Measurements from ENCODE around the gene ZNRF3.
A peak's percentile ranks its signal among the peaks of the same experiment; 100 is the strongest.

ZNRF3 gene

GRCh38 chr22:29006346-29006745, 123.0 kb downstream of the ZNRF3 start:
- H4K12ac ChIP-seq (ENCODE audit: low read depth, low read length) = no peak overlapping the region
- no peak overlapping the region for H3K4me3 ChIP-seq (ENCODE audit: low read depth, low read length)
- no peak overlapping the region for H2AK5ac ChIP-seq (ENCODE audit: low read length)
- peaks cover 11% of the 10 kb centered on the region for H3K79me1 ChIP-seq (ENCODE audit: low read length)
- H3K4ac ChIP-seq (ENCODE audit: low read depth, low read length) = no peak overlapping the region
- no peak for DNase-seq
- no peak overlapping the region for H3K4me2 ChIP-seq (ENCODE audit: low read length)
- H3K18ac ChIP-seq (ENCODE audit: low read length) = peak overlapping the region; percentile 21
- H4K91ac ChIP-seq (ENCODE audit: low read depth, low read length) = no peak overlapping the region
- no peak overlapping the region for H3K9ac ChIP-seq (ENCODE audit: low read length)
- H3K23ac ChIP-seq (ENCODE audit: low read length) = no peak overlapping the region
- H2BK12ac ChIP-seq (ENCODE audit: low read length) = no peak overlapping the region
- no peak overlapping the region for H4K8ac ChIP-seq (ENCODE audit: low read depth, low read length)
- no peaks in the 10 kb centered on the region for H3K79me2 ChIP-seq (ENCODE audit: control insufficient read depth, insufficient read depth, low read length, poor library complexity)
- no peak overlapping the region for H2BK120ac ChIP-seq (ENCODE audit: insufficient read depth, low read length, poor library complexity)
- no peaks in the 10 kb centered on the region for H3K36me3 ChIP-seq (ENCODE audit: control insufficient read depth in 1 of 2, insufficient read depth in 2 of 2, low read length in 2 of 2)
- H3K4me1 ChIP-seq (ENCODE audit: control insufficient read depth in 1 of 2, insufficient read depth in 2 of 2, low read length in 2 of 2) = peaks cover 16 to 19% of the 10 kb centered on the region in 2 experiments
- WGBS (ENCODE audit: extremely low coverage, insufficient coverage, insufficient read length) = no CpG with 5 or more reads among the region's 8 CpGs
- no peak overlapping the region for H3K14ac ChIP-seq (ENCODE audit: low read length)
- H3K27me3 ChIP-seq (ENCODE audit: insufficient read depth, low read length) = no peaks in the 10 kb centered on the region
- H3K9me3 ChIP-seq (ENCODE audit: insufficient read depth, low read depth, low read length) = no peaks in the 10 kb centered on the region
- no peak overlapping the region for H2AFZ ChIP-seq (ENCODE audit: insufficient read depth, low read length, poor library complexity)
- H3K27ac ChIP-seq (ENCODE audit: low read depth, low read length) = no peak overlapping the region
- no peak overlapping the region for H2BK5ac ChIP-seq (ENCODE audit: low read depth, low read length, poor library complexity)

GRCh38 chr22:29009148-29009547, 125.8 kb downstream of the ZNRF3 start:
- Histone ChIP-seq H3K23ac (ENCODE audit: low read length) (no peak overlapping the region), H3K4me3 (ENCODE audit: low read depth, low read length) (no peak overlapping the region), H3K79me2 (ENCODE audit: control insufficient read depth, insufficient read depth, low read length, poor library complexity) (no peaks in the 10 kb centered on the region), H3K27me3 (ENCODE audit: insufficient read depth, low read length) (no peaks in the 10 kb centered on the region), H3K9ac (ENCODE audit: low read length) (no peak overlapping the region), H3K4me2 (ENCODE audit: low read length) (no peak overlapping the region), H2AFZ (ENCODE audit: insufficient read depth, low read length, poor library complexity) (no peak overlapping the region), H3K79me1 (ENCODE audit: low read length) (peaks cover 6% of the 10 kb centered on the region), H4K8ac (ENCODE audit: low read depth, low read length) (no peak overlapping the region), H3K27ac (ENCODE audit: low read depth, low read length) (no peak overlapping the region), H3K4me1 (ENCODE audit: control insufficient read depth in 1 of 2, insufficient read depth in 2 of 2, low read length in 2 of 2) (peaks cover 7 to 13% of the 10 kb centered on the region in 2 experiments), H2AK5ac (ENCODE audit: low read length) (no peak overlapping the region), H4K91ac (ENCODE audit: low read depth, low read length) (no peak overlapping the region), H2BK5ac (ENCODE audit: low read depth, low read length, poor library complexity) (no peak overlapping the region), H3K14ac (ENCODE audit: low read length) (no peak overlapping the region), H4K12ac (ENCODE audit: low read depth, low read length) (no peak overlapping the region), H3K18ac (ENCODE audit: low read length) (no peak overlapping the region), H3K4ac (ENCODE audit: low read depth, low read length) (no peak overlapping the region), H2BK120ac (ENCODE audit: insufficient read depth, low read length, poor library complexity) (no peak overlapping the region), H2BK12ac (ENCODE audit: low read length) (no peak overlapping the region), H3K9me3 (ENCODE audit: insufficient read depth, low read depth, low read length) (no peaks in the 10 kb centered on the region), H3K36me3 (ENCODE audit: control insufficient read depth in 1 of 2, insufficient read depth in 2 of 2, low read length in 2 of 2) (peaks cover 0 to 2% of the 10 kb centered on the region in 2 experiments)
- no peak for DNase-seq
- no CpG with 5 or more reads among the region's 5 CpGs for WGBS (ENCODE audit: extremely low coverage, insufficient coverage, insufficient read length)

GRCh38 chr22:29011240-29012100, 128.1 kb downstream of the ZNRF3 start:
- no peak overlapping the region for H2BK5ac ChIP-seq (ENCODE audit: low read depth, low read length, poor library complexity)
- no CpG with 5 or more reads among the region's 14 CpGs for WGBS (ENCODE audit: extremely low coverage, insufficient coverage, insufficient read length)

DNA sequence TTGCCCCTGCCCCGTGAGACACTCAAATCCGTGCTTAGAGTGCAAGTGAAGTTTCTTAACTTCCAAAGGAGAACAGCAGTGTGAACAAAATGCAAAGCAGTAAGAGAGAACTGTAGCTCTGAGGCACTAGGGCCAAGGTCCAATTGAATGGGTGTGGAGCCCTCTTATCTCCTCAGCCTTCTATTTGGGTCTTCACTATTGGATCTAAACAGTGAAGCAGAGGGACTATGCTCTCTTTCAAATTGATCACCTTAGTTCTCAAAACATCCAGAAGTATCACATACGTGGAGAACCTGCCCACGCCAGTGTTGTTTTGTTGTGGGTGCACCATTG, 128.7 kb downstream of the ZNRF3 start:
- Histone ChIP-seq H2AFZ (ENCODE audit: insufficient read depth, low read length, poor library complexity) (no peak overlapping the region), H3K36me3 (ENCODE audit: control insufficient read depth in 1 of 2, insufficient read depth in 2 of 2, low read length in 2 of 2) (peaks cover 0 to 2% of the 10 kb centered on the region in 2 experiments), H3K9ac (ENCODE audit: low read length) (no peak overlapping the region), H3K23ac (ENCODE audit: low read length) (no peak overlapping the region), H4K12ac (ENCODE audit: low read depth, low read length) (no peak overlapping the region), H4K91ac (ENCODE audit: low read depth, low read length) (no peak overlapping the region), H3K79me2 (ENCODE audit: control insufficient read depth, insufficient read depth, low read length, poor library complexity) (no peaks in the 10 kb centered on the region), H3K27me3 (ENCODE audit: insufficient read depth, low read length) (no peaks in the 10 kb centered on the region), H3K4ac (ENCODE audit: low read depth, low read length) (no peak overlapping the region), H3K4me1 (ENCODE audit: control insufficient read depth in 1 of 2, insufficient read depth in 2 of 2, low read length in 2 of 2) (no peaks in the 10 kb centered on the region), H3K18ac (ENCODE audit: low read length) (no peak overlapping the region), H2BK5ac (ENCODE audit: low read depth, low read length, poor library complexity) (no peak overlapping the region), H3K14ac (ENCODE audit: low read length) (no peak overlapping the region), H3K4me3 (ENCODE audit: low read depth, low read length) (no peak overlapping the region), H4K8ac (ENCODE audit: low read depth, low read length) (no peak overlapping the region), H3K9me3 (ENCODE audit: insufficient read depth, low read depth, low read length) (peaks cover 1% of the 10 kb centered on the region), H3K79me1 (ENCODE audit: low read length) (no peaks in the 10 kb centered on the region), H2BK120ac (ENCODE audit: insufficient read depth, low read length, poor library complexity) (no peak overlapping the region), H3K4me2 (ENCODE audit: low read length) (no peak overlapping the region), H3K27ac (ENCODE audit: low read depth, low read length) (no peak overlapping the region), H2AK5ac (ENCODE audit: low read length) (no peak overlapping the region), H2BK12ac (ENCODE audit: low read length) (no peak overlapping the region)
- no CpG with 5 or more reads among the region's 4 CpGs for WGBS (ENCODE audit: extremely low coverage, insufficient coverage, insufficient read length)
- no peak for DNase-seq

More at GRCh38 chr22:29011240-29012100, 128.1 kb downstream of the ZNRF3 start:
- Histone ChIP-seq H3K27me3 (ENCODE audit: insufficient read depth, low read length) (no peaks in the 10 kb centered on the region), H2AK5ac (ENCODE audit: low read length) (no peak overlapping the region), H3K27ac (ENCODE audit: low read depth, low read length) (no peak overlapping the region), H2AFZ (ENCODE audit: insufficient read depth, low read length, poor library complexity) (no peak overlapping the region), H3K4ac (ENCODE audit: low read depth, low read length) (no peak overlapping the region), H3K4me2 (ENCODE audit: low read length) (no peak overlapping the region), H3K79me2 (ENCODE audit: control insufficient read depth, insufficient read depth, low read length, poor library complexity) (no peaks in the 10 kb centered on the region), H3K14ac (ENCODE audit: low read length) (no peak overlapping the region), H3K23ac (ENCODE audit: low read length) (no peak overlapping the region), H3K79me1 (ENCODE audit: low read length) (no peaks in the 10 kb centered on the region), H3K36me3 (ENCODE audit: control insufficient read depth in 1 of 2, insufficient read depth in 2 of 2, low read length in 2 of 2) (peaks cover 0 to 2% of the 10 kb centered on the region in 2 experiments), H3K18ac (ENCODE audit: low read length) (no peak overlapping the region), H3K9me3 (ENCODE audit: insufficient read depth, low read depth, low read length) (peaks cover 1% of the 10 kb centered on the region), H3K9ac (ENCODE audit: low read length) (no peak overlapping the region), H4K8ac (ENCODE audit: low read depth, low read length) (no peak overlapping the region), H2BK120ac (ENCODE audit: insufficient read depth, low read length, poor library complexity) (no peak overlapping the region), H3K4me1 (ENCODE audit: control insufficient read depth in 1 of 2, insufficient read depth in 2 of 2, low read length in 2 of 2) (no peaks in the 10 kb centered on the region), H2BK12ac (ENCODE audit: low read length) (no peak overlapping the region), H3K4me3 (ENCODE audit: low read depth, low read length) (no peak overlapping the region), H4K91ac (ENCODE audit: low read depth, low read length) (no peak overlapping the region), H4K12ac (ENCODE audit: low read depth, low read length) (no peak overlapping the region)
- DNase-seq = no peak
